T-helper 2 cell (primary cell): ENCODE measurements around the gene SMG6.

ENCODE experiments used
- DNase-seq, 5 experiments: peaks; one replicate each; pipeline versions ENCODE4 v3.0.0 to v3.0.0-alpha.2; 2012 to 2022

The SMG6 gene

DNA sequence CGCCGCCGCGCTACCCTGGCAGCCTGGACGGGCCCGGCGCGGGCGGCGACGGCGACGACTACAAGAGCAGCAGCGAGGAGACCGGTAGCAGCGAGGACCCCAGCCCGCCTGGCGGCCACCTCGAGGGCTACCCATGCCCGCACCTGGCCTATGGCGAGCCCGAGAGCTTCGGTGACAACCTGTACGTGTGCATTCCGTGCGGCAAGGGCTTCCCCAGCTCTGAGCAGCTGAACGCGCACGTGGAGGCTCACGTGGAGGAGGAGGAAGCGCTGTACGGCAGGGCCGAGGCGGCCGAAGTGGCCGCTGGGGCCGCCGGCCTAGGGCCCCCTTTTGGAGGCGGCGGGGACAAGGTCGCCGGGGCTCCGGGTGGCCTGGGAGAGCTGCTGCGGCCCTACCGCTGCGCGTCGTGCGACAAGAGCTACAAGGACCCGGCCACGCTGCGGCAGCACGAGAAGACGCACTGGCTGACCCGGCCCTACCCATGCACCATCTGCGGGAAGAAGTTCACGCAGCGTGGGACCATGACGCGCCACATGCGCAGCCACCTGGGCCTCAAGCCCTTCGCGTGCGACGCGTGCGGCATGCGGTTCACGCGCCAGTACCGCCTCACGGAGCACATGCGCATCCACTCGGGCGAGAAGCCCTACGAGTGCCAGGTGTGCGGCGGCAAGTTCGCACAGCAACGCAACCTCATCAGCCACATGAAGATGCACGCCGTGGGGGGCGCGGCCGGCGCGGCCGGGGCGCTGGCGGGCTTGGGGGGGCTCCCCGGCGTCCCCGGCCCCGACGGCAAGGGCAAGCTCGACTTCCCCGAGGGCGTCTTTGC is 245.6 kb downstream of the SMG6 start:
- DNase-seq = peak in 1 of 5 experiments; percentile 36

DNA sequence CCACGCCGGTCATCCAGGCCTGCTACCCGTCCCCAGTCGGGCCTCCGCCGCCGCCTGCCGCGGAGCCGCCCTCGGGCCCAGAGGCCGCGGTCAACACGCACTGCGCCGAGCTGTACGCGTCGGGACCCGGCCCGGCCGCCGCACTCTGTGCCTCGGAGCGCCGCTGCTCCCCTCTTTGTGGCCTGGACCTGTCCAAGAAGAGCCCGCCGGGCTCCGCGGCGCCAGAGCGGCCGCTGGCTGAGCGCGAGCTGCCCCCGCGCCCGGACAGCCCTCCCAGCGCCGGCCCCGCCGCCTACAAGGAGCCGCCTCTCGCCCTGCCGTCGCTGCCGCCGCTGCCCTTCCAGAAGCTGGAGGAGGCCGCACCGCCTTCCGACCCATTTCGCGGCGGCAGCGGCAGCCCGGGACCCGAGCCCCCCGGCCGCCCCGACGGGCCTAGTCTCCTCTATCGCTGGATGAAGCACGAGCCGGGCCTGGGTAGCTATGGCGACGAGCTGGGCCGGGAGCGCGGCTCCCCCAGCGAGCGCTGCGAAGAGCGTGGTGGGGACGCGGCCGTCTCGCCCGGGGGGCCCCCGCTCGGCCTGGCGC is 246.3 kb downstream of the SMG6 start:
- no peak for DNase-seq

DNA sequence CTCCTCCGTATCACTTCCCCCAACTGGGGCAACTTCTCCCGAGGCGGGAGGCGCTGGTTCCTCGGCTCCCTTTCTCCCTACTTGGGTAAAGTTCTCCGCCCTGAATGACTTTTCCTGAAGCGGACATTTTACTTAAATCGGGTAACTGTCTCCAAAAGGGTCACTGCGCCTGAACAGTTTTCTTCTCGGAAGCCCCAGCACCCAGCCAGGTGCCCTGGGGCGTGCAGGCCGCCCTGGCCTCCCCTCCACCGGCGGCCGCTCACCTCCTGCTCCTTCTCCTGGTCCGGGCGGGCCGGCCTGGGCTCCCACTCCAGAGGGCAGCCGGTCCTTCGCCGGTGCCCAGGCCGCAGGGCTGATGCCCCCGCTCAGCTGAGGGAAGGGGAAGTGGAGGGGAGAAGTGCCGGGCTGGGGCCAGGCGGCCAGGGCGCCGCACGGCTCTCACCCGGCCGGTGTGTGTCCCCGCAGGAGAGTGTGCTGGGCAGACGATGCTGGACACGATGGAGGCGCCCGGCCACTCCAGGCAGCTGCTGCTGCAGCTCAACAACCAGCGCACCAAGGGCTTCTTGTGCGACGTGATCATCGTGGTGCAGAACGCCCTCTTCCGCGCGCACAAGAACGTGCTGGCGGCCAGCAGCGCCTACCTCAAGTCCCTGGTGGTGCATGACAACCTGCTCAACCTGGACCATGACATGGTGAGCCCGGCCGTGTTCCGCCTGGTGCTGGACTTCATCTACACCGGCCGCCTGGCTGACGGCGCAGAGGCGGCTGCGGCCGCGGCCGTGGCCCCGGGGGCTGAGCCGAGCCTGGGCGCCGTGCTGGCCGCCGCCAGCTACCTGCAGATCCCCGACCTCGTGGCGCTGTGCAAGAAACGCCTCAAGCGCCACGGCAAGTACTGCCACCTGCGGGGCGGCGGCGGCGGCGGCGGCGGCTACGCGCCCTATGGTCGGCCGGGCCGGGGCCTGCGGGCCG is 247.1 kb downstream of the SMG6 start:
- DNase-seq = peak in 2 of 5 experiments; percentile 44 to 77

DNA sequence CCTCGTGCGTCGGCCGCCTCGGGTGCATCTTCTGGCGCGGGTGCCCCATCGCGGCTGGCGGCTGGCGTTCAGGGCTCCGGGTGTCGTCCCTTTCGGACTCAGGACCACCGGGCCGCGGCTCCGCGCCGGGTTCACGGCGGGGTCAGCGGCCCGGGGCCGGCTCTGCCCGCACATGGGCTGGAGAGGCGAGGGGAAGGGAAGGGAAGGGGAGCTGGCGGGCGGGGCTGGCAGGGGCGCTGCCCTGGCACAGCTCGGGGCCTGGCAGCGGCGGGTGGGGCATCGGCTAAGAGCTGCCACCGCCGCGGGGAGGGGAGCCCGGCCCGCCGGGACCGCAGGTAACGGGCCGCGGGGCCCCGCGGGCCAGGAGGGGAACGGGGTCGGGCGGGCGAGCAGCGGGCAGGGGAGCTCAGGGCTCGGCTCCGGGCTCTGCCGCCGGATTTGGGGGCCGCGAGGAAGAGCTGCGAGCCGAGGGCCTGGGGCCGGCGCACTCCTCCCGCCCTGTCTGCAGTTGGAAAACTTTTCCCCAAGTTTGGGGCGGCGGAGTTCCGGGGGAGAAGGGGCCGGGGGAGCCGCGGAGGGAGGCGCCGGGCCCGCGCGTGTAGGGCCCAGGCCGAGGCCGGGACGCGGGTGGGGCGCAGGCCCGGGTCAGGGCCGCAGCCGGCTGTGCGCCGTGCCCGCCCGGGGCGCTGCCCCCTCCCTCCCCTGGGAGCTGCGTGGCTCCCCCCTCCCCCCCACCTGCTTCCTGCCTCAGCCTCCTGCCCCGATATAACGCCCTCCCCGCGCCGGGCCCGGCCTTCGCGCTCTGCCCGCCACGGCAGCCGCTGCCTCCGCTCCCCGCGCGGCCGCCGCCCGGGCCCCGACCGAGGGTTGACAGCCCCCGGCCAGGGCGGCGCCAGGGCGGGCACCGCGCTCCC is 248.0 kb downstream of the SMG6 start:
- DNase-seq = peak in 1 of 5 experiments; percentile 54

DNA sequence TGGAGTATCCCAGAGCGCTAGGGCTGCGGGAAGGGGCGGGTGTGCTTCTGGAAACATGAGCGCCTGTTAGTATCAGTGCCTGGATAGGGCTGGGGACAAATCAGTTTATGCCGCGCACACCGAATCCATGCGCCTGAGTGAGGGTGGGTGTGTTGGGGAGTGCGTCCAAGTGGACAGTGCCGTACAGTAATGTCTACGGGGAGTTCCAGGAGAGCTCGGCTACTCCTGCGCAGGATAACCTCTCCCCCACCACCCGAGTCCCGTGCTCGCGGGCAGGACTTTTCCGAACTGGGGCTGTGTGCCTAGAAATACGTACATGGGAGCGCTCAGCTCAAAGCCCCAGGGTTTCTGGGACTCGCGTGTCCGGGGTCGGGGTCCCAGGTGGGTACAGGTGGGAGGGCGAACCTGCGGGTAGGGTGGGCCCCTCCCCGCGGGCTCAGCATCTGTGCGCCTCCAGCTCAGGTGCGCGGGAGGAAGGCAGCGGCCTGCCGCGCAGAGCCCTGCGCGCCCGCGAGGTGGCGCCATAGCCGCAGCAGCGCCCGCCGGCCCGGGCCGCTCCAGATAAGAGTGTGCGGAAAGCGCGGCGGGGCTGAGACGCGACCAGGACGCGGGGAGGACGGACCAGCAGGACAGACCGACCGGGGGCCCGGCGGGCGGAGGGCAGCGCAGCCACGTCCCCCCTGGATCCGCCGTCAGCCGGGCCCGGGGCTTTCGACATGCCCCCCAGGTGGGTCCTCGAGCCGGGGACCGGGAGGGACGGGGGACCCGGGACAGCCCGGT is 248.9 kb downstream of the SMG6 start, which contains the start of gene HIC1:
Gene HIC1, plus strand, starts transcription at position 592 of the 780 bp plus-strand sequence. CDS start 1,588 bp downstream, outside the sequence.
- peak; percentile 58 to 74 (median 68) for DNase-seq

DNA sequence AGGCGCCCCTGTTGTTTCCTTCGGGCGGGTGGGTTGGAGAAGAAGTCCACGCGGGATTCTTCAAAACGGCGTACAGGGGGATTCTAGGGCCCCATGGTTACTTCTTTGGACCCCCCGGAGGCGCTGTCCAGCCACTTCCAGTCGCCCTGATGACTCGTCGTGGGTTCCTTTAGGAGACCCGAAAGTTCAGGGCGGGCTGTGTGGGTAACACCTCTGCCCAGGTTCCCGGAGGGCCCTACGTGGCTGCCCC is 249.4 kb downstream of the SMG6 start:
- no peak for DNase-seq

DNA sequence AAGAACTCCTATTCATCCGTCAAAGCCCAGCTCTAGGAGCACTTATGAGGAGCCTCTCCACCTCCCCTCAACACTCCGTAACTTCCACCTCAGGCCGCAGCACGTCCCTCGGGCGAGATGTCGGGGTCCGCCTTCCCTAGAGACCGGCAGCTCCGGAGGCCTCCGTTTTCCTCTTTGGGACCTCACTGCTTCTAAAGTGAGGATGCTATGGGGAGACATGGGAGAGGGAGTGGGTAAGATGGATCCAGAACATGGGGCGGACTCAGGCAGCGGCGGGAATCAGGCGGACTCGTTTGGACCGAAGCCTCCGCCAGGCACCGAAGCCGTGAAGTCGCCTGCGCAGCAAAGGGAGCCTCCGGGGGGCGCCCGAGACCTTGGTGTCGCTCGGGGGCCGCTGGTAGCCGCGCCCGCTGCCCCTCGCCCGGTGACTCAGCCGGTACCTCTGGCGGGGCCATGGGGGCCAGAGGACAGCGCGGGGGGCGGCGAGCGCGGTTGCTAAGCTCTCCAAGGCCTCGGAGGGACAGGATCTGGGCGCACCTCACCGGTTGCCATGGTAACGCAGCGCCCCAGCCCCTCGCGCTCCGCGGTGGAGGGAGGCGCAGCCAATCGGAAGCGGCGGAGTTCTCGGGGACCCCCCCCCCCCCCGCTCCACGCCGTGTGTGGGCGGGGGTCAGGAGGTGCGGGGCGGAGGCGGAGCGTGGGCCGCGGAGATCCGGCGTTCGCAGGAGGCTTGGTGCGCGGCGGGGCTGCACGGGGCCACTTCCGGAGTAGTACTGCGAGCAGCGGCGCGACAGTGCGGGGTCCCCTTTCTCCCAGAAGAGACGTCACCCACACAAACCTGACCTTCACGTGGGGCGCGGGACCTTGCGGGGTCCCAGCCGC is 250.0 kb downstream of the SMG6 start:
- DNase-seq = peak; percentile 51 to 76 (median 67)

DNA sequence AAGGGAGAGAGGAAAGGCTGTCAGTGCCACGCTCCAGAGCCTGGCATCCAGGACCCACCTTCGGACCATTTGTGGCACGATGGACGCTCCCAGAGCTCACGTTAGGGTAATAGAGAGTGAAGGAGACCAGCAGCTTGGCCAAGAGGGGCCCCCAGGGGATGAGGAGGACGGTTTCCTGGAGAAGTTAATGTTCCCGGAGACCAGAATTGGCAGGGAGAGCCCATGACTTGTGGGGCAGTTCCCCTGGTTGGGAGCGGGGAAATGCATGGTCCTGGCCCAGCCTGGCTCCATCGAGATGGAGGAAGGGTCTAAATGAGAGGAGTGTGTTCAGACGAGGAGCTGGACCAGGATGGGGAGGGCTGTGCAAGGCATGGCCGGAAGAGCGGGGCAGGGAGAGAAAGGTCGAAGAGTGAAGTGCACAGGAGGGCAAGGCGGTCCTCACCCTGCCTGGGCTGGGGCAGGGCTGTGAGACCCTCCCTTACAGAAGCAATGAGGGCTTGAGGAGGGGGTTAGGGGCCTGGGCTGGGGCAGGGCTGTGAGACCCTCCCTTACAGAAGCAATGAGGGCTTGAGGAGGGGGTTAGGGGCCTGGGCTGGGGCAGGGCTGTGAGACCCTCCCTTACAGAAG is 251.5 kb downstream of the SMG6 start:
- DNase-seq = no peak

DNA sequence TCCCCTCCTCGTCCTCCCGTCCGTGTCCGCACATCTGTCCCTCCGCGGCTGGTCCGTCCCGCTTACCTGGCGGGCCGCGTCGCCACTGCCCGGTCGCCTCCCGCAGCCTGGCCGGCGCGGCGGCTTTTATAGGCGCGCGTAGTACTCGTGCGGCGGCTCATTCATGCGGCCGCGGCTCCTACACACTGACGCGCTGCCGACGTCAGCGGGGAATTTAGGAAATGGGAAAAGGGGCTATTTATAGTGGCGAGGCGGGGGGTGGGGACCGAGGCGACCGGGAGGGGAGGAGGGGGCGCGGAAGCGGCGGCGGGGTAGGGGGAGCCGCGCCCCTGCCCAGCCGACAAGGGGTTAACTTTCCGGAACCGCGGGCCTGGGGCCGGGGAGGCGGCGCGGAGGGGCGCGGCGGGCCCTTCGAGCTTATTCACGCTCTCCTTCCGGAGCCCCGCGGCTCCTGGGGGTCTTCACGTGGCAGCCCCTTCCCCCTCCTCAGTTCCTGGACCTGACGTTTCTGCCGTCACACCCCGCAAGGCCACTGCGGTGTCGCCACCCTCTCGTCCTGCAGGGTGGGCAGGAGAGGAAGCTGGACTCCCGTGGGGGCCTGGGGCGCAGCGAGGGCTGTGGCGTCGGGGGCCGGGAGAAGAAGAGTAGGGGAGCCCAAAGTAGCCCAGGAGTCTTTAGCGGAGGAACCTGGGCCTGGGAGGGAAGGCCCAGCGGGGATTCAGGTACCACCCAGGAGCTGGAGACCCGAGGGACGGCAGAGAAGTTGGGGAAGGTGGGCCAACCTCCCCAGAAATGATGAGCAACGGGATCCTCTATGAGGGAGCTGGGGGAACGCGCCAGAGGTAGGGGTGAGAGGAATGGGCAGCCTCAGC is 252.3 kb downstream of the SMG6 start:
- no peak for DNase-seq

DNA sequence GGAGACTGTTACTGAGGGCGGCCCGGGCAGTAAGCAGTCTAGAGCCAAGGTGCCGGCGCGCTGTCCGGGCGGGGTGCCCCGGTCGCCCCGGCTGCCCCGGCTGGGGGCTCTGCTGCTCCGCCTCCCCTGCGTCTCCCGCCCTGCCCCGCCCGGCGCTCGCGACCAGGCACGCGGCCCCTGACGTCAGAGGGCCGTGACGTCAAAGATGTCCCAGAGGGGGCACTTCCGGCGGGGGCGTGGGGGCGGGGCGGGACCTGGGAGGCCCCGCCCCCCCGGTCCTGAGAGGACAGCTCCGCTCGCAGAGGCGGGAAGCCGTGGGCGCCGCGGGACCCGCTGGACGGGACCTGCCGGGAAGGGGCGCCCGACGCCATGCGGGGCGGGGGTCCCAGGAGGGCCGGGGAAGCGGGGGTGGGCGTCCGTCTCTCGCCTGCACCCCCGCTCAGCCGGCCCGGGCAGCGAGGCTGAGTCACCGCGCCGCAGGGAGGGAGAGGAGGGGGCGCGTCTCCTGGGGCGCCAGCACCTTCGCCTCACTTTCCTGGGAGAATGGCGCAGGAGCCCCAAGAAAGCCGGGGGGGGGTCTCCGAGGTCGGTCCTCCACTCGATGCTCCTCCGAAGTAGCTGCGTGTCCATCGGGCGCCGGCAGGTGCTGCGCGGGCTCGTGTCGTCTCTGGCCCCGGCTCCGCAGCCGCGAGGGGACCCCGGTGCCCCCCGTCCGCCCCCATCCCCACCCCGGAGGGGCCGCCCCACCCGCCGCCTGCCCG is 253.1 kb downstream of the SMG6 start:
- DNase-seq = peak; percentile 49 to 71 (median 66)

DNA sequence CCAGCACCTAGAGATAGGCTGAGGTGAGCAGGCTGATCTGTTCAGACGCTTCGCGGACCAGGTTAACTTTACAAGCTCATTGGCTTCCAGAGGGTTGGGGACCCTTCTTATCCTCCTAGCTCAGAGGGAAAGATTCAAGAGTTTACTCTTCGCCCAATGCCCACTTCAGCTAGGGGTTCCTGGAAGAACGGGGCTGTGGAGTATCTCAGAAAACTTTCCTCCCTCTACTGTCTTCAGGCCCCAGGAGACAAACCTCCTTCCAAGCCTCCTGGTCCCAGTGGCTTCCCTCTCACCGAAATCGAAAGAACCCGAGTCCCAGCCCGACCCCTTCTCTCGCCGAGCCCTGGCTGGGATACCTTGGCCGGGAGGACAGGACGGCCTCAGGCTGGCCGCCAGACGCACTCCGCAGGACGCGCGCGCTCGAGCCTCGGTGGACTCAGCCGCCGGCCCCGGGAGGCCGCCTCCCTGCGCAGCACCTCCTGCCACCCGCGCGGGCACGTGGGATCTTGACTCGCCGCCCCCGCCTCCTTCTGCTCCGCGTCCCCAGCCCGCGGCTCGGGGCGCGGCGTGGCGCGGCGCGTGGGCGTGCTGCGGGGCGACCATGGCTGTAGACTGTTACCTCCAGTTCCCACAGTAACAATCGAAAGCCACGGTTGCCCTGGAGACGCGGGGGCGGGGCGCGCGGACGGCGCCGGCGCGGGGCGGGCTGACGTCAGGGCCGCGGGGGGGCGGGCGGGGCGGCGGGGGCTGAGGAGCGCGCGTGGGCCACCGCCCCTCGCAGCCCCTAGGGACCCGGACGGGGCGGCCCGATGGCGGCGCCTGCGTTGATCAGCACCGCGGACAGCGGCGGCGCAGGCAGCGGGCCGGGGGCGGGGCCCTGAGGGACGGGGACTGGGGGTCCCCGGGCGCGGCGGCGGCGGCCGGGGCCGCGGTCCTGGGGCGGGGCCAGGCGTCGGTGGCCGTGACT is 254.0 kb downstream of the SMG6 start:
- DNase-seq = peak; percentile 82 to 92 (median 85)

DNA sequence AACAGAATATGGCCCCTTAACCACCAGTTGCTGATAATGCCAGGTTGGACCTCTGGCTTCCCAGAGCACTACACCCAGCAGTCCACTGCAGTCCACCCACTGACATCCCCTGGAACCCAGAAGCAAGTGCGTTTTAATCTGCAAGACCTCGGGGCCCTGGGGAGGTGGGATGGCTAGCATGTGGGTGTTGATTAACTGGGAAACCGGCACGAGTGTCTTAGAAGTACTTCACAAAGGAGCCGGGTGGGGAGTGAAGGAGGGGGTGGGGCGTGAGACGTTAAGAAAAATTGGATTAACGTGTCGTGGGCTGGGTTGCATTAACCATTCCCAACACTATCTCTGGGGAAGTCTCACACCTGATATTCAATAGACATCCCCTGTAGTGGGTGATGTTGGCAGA is 254.8 kb downstream of the SMG6 start:
- DNase-seq = no peak

DNA sequence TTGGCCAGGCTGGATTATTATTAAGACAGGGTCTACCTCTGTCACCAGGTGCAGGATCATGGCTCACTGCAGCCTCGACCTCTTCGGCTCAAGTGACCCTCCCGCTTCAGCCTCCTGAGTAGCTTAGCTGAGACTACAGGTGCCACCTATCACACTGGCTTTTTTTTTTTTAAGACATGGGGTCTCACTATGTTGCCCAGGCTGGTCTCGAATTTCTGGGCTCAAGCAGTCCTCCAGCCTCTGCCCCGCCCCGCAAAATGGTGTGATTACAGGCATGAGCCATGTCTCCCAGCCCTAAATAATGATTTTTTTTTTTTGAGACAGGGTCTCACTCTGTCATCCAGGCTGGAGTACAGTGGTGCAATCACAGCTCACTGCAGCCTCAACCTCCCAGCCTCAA is 256.0 kb downstream of the SMG6 start:
- no peak for DNase-seq

DNA sequence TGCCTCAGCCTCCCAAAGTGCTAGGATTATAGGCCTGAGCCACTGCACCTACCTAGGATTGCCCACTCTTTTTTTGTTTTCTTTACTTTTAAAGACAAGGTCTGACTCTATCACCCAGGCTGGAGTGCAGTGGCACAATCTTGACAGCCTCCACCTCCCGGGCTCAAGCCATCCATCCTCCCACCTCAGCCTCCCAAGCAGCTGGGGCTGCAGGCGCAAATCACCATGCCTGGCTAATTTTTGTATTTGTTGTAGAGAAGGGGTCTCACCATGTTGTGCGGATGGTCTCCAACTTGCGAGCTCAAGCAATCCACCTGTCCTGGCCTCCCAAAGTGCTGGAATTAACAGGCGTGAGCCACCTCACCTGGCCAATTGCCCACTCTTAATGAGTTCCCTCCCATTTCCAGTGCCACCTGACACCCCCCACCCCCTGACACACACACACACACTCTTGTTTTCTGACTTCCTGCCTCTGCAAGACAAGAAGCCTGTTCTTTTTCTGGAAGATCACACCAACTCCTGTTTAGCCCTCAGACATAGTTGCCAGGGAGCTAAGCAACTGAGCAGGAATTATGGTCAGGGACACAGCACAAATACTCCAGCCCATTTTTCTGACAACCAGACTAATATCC is 259.2 kb downstream of the SMG6 start:
- DNase-seq = no peak

DNA sequence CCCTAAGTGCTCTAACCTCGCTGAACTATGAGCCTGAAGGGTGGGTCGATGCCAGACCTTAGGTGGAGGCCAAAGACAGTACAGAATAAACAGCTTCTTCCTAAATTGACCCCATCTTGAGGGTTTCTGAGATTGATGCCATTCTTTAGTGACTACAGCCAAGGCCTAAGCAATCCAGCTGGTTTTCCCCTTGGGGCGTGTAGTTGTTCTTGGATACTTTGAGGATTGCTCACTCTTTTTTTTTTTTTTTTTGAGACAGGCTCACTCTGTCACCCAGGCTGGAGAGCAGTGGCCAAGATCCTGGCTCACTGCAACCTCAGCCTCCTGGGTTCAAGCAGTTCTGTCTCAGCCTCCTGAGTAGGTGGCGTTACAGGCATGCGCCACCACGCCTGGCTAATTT is 259.8 kb downstream of the SMG6 start:
- DNase-seq = no peak

DNA sequence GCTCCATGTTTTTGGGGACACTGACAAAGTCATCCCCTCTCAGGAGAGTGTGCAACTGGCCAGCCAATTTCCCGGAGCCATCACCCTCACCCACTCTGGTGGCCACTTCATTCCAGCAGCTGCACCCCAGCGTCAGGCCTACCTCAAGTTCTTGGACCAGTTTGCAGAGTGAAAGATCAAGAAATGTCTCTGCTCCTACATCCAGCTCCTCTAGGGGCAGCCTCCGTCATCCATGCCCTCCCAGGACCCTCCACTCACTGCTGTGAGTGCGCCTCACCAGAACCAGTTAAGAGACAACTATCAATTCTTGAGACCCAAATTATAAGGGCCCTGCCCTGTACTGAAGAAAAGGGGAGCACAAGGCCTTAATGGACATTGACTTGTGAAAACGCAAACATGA is 260.7 kb downstream of the SMG6 start:
- no peak for DNase-seq
